ENCODE measurements around the gene CTDSPL.

CTDSPL gene

GRCh38 chr3:37945156-37945806 lies 83.6 kb downstream of the CTDSPL start:
- DNase-seq = no peak

GRCh38 chr3:37945807-37946530 lies 84.3 kb downstream of the CTDSPL start:
- peak; percentile 91 for DNase-seq

GRCh38 chr3:37946531-37946889 lies 84.8 kb downstream of the CTDSPL start:
- no peak for DNase-seq

- DNase-seq = no peak
Measured at GRCh38 chr3:37949866-37950265, 88.2 kb downstream of the CTDSPL start.

- DNase-seq = no peak
Measured at GRCh38 chr3:37952564-37952963, 90.9 kb downstream of the CTDSPL start.

GRCh38 chr3:37953226-37953625 lies 91.5 kb downstream of the CTDSPL start:
- DNase-seq = no peak

GRCh38 chr3:37953707-37954394 lies 92.2 kb downstream of the CTDSPL start:
- DNase-seq = no peak

GRCh38 chr3:37954881-37955280 lies 93.2 kb downstream of the CTDSPL start:
- DNase-seq = no peak

GRCh38 chr3:37955918-37956707 lies 94.4 kb downstream of the CTDSPL start:
- DNase-seq = no peak

- DNase-seq = no peak
Measured at GRCh38 chr3:37956723-37957538, 95.3 kb downstream of the CTDSPL start.

- no peak for DNase-seq
Measured at GRCh38 chr3:37957539-37957936, 95.9 kb downstream of the CTDSPL start.

- DNase-seq = no peak
Measured at GRCh38 chr3:37961622-37962431, 100.1 kb downstream of the CTDSPL start.

GRCh38 chr3:37963016-37963415 lies 101.3 kb downstream of the CTDSPL start:
- DNase-seq = no peak

GRCh38 chr3:37963635-37964034 lies 102.0 kb downstream of the CTDSPL start:
- no peak for DNase-seq

- DNase-seq = no peak
Measured at GRCh38 chr3:37964146-37964545, 102.5 kb downstream of the CTDSPL start.

- DNase-seq = no peak
Measured at GRCh38 chr3:37964716-37965115, 103.0 kb downstream of the CTDSPL start.

GRCh38 chr3:37967260-37967881 lies 105.7 kb downstream of the CTDSPL start:
- peak; percentile 18 for DNase-seq

GRCh38 chr3:37968199-37968598 lies 106.5 kb downstream of the CTDSPL start:
- DNase-seq = no peak

- DNase-seq = no peak
Measured at GRCh38 chr3:37968813-37969595, 107.3 kb downstream of the CTDSPL start.

- no peak for DNase-seq
Measured at GRCh38 chr3:37969596-37970100, 108.0 kb downstream of the CTDSPL start.
